Fibroblast of pulmonary artery (primary cell): ENCODE measurements around the gene LAG3.

Source experiments
- DNase-seq: peaks from one replicate; pipeline ENCODE4 v3.0.0-alpha.2; 2010; ENCODE audit warnings: low read depth
- H3K4me3 ChIP-seq: replicated peaks from 2 replicates; pipeline ENCODE4 v1.5.1; 2011; ENCODE audit warnings: low read depth, mild to moderate bottlenecking, control low read depth, low read length, moderate library complexity
- CTCF ChIP-seq: IDR thresholded peaks from 2 replicates; pipeline ENCODE4 v1.5.1; 2011; ENCODE audit warnings: mild to moderate bottlenecking, control low read depth, low read length, inconsistent platforms; ENCODE audit errors: missing control alignments

LAG3 gene

GRCh38 chr12:6772331-6772695, at the start of gene LAG3:
TSS of gene LAG3 (plus strand) at chr12:6772520. CDS start at chr12:6772853, 333 bp downstream.
- TF ChIP-seq CTCF: no peak
- no peak within 1 kb of the TSS for H3K4me3 ChIP-seq
- no peak for DNase-seq

DNA sequence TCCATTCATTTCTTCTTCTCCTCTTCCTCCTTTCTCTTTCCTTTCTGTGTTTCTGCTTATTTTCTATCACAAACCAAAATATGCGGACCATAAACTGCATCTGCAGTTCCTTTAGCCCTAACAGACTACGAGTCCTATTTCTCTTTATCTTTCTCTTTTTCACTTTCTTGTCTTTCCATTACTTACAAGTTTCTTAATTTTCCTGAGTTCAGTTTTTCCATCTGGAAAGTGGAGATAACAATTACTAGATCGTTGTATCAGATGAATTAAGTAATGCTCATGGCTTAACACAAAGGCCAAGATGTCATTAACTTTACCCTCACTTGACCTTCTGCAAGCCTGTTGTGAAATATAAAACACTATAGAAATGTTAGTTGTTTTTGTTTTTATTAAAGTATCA, 49.5 kb upstream of the LAG3 start:
- DNase-seq: no peak
- no peak for TF ChIP-seq CTCF
- no peak overlapping the region for H3K4me3 ChIP-seq

- peak within 1 kb of the TSS; percentile 77 for H3K4me3 ChIP-seq
- DNase-seq: peak; percentile 99
- TF ChIP-seq CTCF: no peak
Observed at GRCh38 chr12:6723607-6724408, 48.5 kb upstream of the LAG3 start, which contains the start of gene COPS7A. TSS of gene COPS7A (plus strand) at chr12:6724046. CDS start at chr12:6724657, 611 bp downstream.

DNA sequence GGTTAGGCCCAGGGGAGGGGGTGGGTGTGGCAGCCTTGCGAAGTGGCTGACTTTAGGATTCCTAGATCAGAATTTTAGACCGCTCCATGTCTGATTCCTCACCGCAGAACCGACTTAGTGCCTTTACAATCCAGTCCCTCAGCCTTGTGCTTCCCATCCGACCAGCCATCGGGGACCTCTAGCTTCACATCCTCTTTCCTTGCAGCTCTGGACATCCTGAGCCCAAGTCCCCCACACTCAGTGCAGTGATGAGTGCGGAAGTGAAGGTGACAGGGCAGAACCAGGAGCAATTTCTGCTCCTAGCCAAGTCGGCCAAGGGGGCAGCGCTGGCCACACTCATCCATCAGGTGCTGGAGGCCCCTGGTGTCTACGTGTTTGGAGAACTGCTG, 47.9 kb upstream of the LAG3 start:
- DNase-seq: no peak
- TF ChIP-seq CTCF: no peak
- peak overlapping the region; percentile 77 for H3K4me3 ChIP-seq

- no peak for TF ChIP-seq CTCF
- H3K4me3 ChIP-seq: no peak overlapping the region
Observed at GRCh38 chr12:6725350-6725749, 47.0 kb upstream of the LAG3 start.

DNA sequence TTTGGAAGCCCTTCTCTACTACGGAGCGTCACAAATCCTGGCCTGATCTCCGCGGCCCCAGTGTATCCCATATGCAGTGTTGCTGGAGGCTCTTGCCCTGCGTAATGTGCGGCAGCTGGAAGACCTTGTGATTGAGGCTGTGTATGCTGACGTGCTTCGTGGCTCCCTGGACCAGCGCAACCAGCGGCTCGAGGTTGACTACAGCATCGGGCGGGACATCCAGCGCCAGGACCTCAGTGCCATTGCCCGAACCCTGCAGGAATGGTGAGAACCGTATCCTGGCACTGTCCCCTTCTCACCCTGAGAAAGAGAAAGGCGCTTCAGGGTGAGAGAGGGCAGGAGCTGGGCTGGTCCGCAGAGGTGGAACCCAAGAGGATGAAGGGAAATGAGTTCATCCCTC, 43.1 kb upstream of the LAG3 start:
- DNase-seq: no peak
- no peak overlapping the region for H3K4me3 ChIP-seq
- no peak for TF ChIP-seq CTCF

More at GRCh38 chr12:6725350-6725749, 47.0 kb upstream of the LAG3 start:
- DNase-seq: no peak

DNA sequence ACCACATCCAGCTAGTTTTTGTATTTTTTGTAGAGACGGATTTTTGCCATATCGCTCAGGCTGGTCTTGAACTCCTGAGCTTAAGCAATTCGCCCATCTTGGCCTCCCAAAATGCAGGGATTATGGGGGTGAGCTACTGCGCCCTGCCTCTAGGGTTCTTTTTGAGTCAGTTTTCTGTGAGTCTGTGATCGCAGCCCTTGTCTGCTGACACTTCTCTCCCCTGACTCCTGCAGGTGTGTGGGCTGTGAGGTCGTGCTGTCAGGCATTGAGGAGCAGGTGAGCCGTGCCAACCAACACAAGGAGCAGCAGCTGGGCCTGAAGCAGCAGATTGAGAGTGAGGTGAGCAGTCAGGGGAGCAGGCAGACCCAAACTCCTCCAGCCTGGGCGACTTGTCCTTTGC, 42.2 kb upstream of the LAG3 start:
- no peak overlapping the region for H3K4me3 ChIP-seq
- DNase-seq: no peak
- TF ChIP-seq CTCF: no peak
